IPS DF 4.7 (cell line): ENCODE data around the gene BICC1.

Experiments used
- DNase-seq: peaks from one replicate; pipeline ENCODE4 v3.0.0-alpha.2; 2013; ENCODE audit warnings: low spot score; ENCODE audit errors: extremely low read depth

BICC1 gene

GRCh38 chr10:58820386-58820785 lies 307.7 kb downstream of the BICC1 start:
- DNase-seq = no peak

- no peak for DNase-seq
These were observed 308.4 kb downstream of the BICC1 start for GRCh38 chr10:58820861-58821751.

GRCh38 chr10:58821752-58822056 lies 309.0 kb downstream of the BICC1 start:
- no peak for DNase-seq

GRCh38 chr10:58823983-58824382 lies 311.3 kb downstream of the BICC1 start:
- no peak for DNase-seq

GRCh38 chr10:58824396-58824795 lies 311.7 kb downstream of the BICC1 start:
- no peak for DNase-seq

- DNase-seq = no peak
These were observed 314.0 kb downstream of the BICC1 start for GRCh38 chr10:58826694-58827093.

GRCh38 chr10:58827381-58827780 lies 314.7 kb downstream of the BICC1 start:
- DNase-seq = no peak

- DNase-seq = no peak
These were observed 317.2 kb downstream of the BICC1 start for GRCh38 chr10:58829839-58830238.

GRCh38 chr10:58830697-58831096 lies 318.0 kb downstream of the BICC1 start:
- DNase-seq = no peak

GRCh38 chr10:58833771-58834561 lies 321.3 kb downstream of the BICC1 start:
- DNase-seq = no peak

- no peak for DNase-seq
These were observed 323.6 kb downstream of the BICC1 start for GRCh38 chr10:58836176-58836700.

GRCh38 chr10:58836991-58837575 lies 324.4 kb downstream of the BICC1 start:
- no peak for DNase-seq

GRCh38 chr10:58837826-58838225 lies 325.2 kb downstream of the BICC1 start:
- DNase-seq = no peak

- DNase-seq = no peak
These were observed 326.0 kb downstream of the BICC1 start for GRCh38 chr10:58838561-58839208.

- no peak for DNase-seq
These were observed 327.1 kb downstream of the BICC1 start for GRCh38 chr10:58839771-58840170.

GRCh38 chr10:58840840-58841435 lies 328.3 kb downstream of the BICC1 start:
- no peak for DNase-seq

- no peak for DNase-seq
These were observed 330.2 kb downstream of the BICC1 start for GRCh38 chr10:58842860-58843376.

- no peak for DNase-seq
These were observed 331.1 kb downstream of the BICC1 start for GRCh38 chr10:58843760-58844159.

GRCh38 chr10:58844680-58845079 lies 332.0 kb downstream of the BICC1 start:
- no peak for DNase-seq

- no peak for DNase-seq
These were observed 334.2 kb downstream of the BICC1 start for GRCh38 chr10:58846856-58847255.

- DNase-seq = no peak
These were observed 338.9 kb downstream of the BICC1 start for GRCh38 chr10:58851606-58852005.
